Measurements from ENCODE around the gene PLXNA4.
A peak's percentile ranks its signal among the peaks of the same experiment; 100 is the strongest.

The PLXNA4 gene

GRCh38 chr7:132533916-132534315, 42.4 kb downstream of the PLXNA4 start:
- DNase-seq, result no peak

- DNase-seq, result no peak
These were observed 44.0 kb downstream of the PLXNA4 start for GRCh38 chr7:132532281-132532680.

GRCh38 chr7:132531562-132531961, 44.7 kb downstream of the PLXNA4 start:
- no peak for DNase-seq

GRCh38 chr7:132528695-132529094, 47.6 kb downstream of the PLXNA4 start:
- DNase-seq, result no peak

GRCh38 chr7:132527467-132528410, 48.5 kb downstream of the PLXNA4 start:
- no peak for DNase-seq

GRCh38 chr7:132526111-132526740, 50.0 kb downstream of the PLXNA4 start:
- no peak for DNase-seq

GRCh38 chr7:132521423-132521822, 54.8 kb downstream of the PLXNA4 start:
- DNase-seq, result no peak

GRCh38 chr7:132520591-132521280, 55.5 kb downstream of the PLXNA4 start:
- DNase-seq, result no peak

- peak; percentile 21 for DNase-seq
These were observed 56.3 kb downstream of the PLXNA4 start for GRCh38 chr7:132519936-132520335.

GRCh38 chr7:132518839-132519173, 57.5 kb downstream of the PLXNA4 start:
- no peak for DNase-seq

- DNase-seq, result no peak
These were observed 58.0 kb downstream of the PLXNA4 start for GRCh38 chr7:132518102-132518838.

GRCh38 chr7:132516042-132516840, 60.0 kb downstream of the PLXNA4 start:
- DNase-seq, result peak; percentile 73

- DNase-seq, result no peak
These were observed 61.1 kb downstream of the PLXNA4 start for GRCh38 chr7:132515181-132515580.

- no peak for DNase-seq
These were observed 61.8 kb downstream of the PLXNA4 start for GRCh38 chr7:132514430-132514829.

- DNase-seq, result no peak
These were observed 64.3 kb downstream of the PLXNA4 start for GRCh38 chr7:132511921-132512320.

- no peak for DNase-seq
These were observed 64.9 kb downstream of the PLXNA4 start for GRCh38 chr7:132511387-132511786.

GRCh38 chr7:132509643-132510042, 66.6 kb downstream of the PLXNA4 start:
- DNase-seq, result no peak

GRCh38 chr7:132508724-132509353, 67.4 kb downstream of the PLXNA4 start:
- DNase-seq, result no peak

- no peak for DNase-seq
These were observed 71.4 kb downstream of the PLXNA4 start for GRCh38 chr7:132504852-132505251.

- DNase-seq, result no peak
These were observed 72.2 kb downstream of the PLXNA4 start for GRCh38 chr7:132504071-132504470.

- no peak for DNase-seq
These were observed 72.9 kb downstream of the PLXNA4 start for GRCh38 chr7:132503415-132503814.
